Measurements from ENCODE around the gene NMRK1. TPM values are rescaled to one million over a fixed set of nuclear protein-coding genes. Genes with fewer than 3 reads are reported as not detected.

The NMRK1 gene
- total RNA-seq, 2 donors from 2014 or later = 16.2 to 34.1 TPM

DNA sequence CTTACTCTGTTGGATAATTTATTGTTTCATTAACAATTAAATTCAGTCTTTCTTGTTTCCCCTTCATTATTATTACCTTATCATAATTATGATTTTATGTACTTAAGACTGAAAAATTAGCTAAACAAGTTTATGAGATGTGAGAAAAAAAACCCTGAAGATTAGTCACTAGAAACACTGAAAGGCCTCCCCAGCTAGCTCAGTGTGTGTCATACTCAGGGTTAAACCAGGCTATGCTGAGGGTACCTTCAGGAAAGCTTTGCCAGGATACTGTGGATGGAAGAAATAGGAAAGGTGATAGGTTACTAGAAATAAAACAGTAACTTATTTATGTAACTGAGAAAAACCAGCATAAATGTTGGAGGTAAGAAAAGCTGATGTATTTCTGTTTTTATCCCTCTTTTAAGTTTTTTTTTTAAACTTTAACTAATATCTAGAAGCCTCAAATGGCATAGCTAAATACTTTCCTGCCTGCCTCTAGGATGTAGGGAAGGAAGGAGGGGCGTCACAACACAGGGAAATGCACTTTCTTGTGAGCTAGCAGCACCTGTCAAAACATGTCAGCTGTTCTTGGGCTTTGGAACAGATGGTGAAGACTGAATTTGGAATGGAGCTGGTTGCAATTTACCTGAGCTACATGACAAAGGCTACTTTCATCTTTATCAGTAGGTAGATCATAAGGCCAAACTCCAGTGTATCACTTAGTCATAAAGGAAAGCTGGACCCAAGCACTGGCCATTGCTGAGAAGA lies 24.2 kb downstream of the NMRK1 start:
- H3K27me3 ChIP-seq (replicated peaks; ENCODE audit: insufficient read depth) = no peaks in the 10 kb centered on the region
- TF ChIP-seq POLR2AphosphoS5 (IDR thresholded peaks at IDR 0.05) (no peak), POLR2A (IDR thresholded peaks at IDR 0.05) (no peak)
- TF ChIP-seq, protein P1, sequence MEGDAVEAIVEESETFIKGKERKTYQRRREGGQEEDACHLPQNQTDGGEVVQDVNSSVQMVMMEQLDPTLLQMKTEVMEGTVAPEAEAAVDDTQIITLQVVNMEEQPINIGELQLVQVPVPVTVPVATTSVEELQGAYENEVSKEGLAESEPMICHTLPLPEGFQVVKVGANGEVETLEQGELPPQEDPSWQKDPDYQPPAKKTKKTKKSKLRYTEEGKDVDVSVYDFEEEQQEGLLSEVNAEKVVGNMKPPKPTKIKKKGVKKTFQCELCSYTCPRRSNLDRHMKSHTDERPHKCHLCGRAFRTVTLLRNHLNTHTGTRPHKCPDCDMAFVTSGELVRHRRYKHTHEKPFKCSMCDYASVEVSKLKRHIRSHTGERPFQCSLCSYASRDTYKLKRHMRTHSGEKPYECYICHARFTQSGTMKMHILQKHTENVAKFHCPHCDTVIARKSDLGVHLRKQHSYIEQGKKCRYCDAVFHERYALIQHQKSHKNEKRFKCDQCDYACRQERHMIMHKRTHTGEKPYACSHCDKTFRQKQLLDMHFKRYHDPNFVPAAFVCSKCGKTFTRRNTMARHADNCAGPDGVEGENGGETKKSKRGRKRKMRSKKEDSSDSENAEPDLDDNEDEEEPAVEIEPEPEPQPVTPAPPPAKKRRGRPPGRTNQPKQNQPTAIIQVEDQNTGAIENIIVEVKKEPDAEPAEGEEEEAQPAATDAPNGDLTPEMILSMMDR (IDR thresholded peaks at IDR 0.05) = no peak
- H3K4me1 ChIP-seq (replicated peaks) = no peaks in the 10 kb centered on the region
- H3K4me3 ChIP-seq = no peak overlapping the region
- H3K9me3 ChIP-seq = no peaks in the 10 kb centered on the region
- no peaks in the 10 kb centered on the region for H3K36me3 ChIP-seq
- WGBS = 79% methylated on average over 1 of the region's 1 CpG
- no peak for DNase-seq (ENCODE audit: low spot score)
- intact Hi-C loops (cut with DNase I) = no loop called here
- no peak overlapping the region for H3K27ac ChIP-seq

DNA sequence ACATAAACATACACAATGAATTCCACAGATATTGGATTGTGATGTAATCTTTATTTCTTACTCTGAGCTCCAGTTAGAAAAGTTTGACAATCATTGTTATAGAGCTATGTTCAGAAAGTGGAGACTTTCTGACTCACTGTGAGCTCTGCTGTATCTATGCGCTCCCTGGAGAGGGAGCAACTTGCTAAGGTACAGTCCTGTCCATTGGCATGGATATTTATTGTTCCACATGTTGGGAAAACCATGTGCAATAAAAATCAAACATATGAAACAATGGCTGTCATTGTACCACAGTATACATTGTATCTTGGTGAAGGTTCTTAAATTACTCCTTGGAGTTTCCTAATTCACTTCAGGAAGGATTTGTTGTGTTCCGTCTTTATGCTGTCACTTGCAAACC lies 26.8 kb downstream of the NMRK1 start:
- no peaks in the 10 kb centered on the region for H3K27me3 ChIP-seq (replicated peaks; ENCODE audit: insufficient read depth)
- H3K9me3 ChIP-seq = no peaks in the 10 kb centered on the region
- intact Hi-C loops (cut with DNase I) = no loop called here
- no peaks in the 10 kb centered on the region for H3K36me3 ChIP-seq
- no peak overlapping the region for H3K4me3 ChIP-seq
- H3K27ac ChIP-seq = no peak overlapping the region
- H3K4me1 ChIP-seq (replicated peaks) = no peaks in the 10 kb centered on the region
- TF ChIP-seq POLR2A (IDR thresholded peaks at IDR 0.05) (no peak), POLR2AphosphoS5 (IDR thresholded peaks at IDR 0.05) (no peak)
- TF ChIP-seq, protein P1 (IDR thresholded peaks at IDR 0.05) = no peak
- DNase-seq (ENCODE audit: low spot score) = no peak
- WGBS = 78% methylated on average over 2 of the region's 2 CpGs

DNA sequence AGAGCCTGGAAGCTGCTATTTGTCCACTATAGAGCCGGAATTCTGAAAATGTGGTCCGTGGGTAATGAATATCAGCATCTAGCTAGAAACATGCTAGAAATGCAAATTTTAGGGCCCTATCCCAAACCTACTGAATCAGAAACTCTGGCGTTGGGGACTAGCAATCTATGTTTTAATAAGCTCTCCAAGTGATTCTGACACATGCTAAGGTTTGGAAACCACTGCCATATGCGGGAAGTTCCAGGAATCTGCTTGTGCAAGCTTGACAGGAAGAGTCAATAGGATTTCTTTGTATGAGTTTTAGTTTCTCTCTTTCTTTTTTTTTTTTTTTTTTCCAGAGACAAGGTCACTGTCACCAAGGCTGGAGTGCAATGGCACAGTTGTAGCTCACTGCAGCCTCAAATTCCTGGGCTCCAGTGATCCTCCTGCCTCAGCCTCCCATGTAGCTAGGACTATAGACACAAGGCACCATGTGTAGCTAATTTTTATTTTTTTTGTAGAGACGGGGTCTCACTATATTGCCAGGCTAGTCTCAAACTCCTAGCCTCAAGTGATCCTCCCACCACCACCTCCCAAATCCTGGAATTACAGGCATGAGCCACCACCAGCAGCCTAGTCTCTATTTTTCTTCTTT lies 33.5 kb downstream of the NMRK1 start:
- H3K27ac ChIP-seq = no peak overlapping the region
- no peak for DNase-seq (ENCODE audit: low spot score)
- no peaks in the 10 kb centered on the region for H3K4me1 ChIP-seq (replicated peaks)
- no peaks in the 10 kb centered on the region for H3K27me3 ChIP-seq (replicated peaks; ENCODE audit: insufficient read depth)
- 75% methylated on average over 5 of the region's 5 CpGs for WGBS
- intact Hi-C loops (cut with DNase I) = no loop called here
- no peak overlapping the region for H3K4me3 ChIP-seq
- no peaks in the 10 kb centered on the region for H3K36me3 ChIP-seq
- no peaks in the 10 kb centered on the region for H3K9me3 ChIP-seq
- TF ChIP-seq POLR2AphosphoS5 (IDR thresholded peaks at IDR 0.05) (no peak), POLR2A (IDR thresholded peaks at IDR 0.05) (no peak)
- TF ChIP-seq, protein P1 (IDR thresholded peaks at IDR 0.05) = no peak

DNA sequence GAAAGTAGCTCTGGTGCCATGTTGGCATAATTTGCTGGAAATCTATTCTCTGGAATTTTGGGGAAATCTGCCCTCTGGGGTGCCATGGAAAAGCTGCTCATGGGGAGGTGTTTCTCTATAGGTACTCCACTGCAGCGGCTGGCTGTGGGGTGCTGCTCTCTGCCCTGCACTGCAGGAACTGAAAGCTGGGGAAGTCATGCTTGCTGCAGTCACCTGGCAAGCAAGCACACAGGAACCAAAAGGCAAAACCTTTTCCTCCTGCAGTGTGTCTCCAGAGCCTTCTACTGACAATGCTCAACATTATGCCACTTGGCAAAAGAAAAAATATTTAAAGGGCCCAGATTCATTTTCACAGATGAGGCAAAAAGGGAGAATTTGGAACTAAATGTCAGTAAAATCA lies 34.1 kb downstream of the NMRK1 start:
- no peaks in the 10 kb centered on the region for H3K9me3 ChIP-seq
- DNase-seq (ENCODE audit: low spot score) = no peak
- intact Hi-C loops (cut with DNase I) = no loop called here
- no peak overlapping the region for H3K27ac ChIP-seq
- H3K4me3 ChIP-seq = no peak overlapping the region
- no peaks in the 10 kb centered on the region for H3K27me3 ChIP-seq (replicated peaks; ENCODE audit: insufficient read depth)
- no peaks in the 10 kb centered on the region for H3K36me3 ChIP-seq
- 94% methylated on average over 1 of the region's 1 CpG for WGBS
- TF ChIP-seq, protein P1 (IDR thresholded peaks at IDR 0.05) = no peak
- TF ChIP-seq POLR2AphosphoS5 (IDR thresholded peaks at IDR 0.05) (no peak), POLR2A (IDR thresholded peaks at IDR 0.05) (no peak)
- no peaks in the 10 kb centered on the region for H3K4me1 ChIP-seq (replicated peaks)

DNA sequence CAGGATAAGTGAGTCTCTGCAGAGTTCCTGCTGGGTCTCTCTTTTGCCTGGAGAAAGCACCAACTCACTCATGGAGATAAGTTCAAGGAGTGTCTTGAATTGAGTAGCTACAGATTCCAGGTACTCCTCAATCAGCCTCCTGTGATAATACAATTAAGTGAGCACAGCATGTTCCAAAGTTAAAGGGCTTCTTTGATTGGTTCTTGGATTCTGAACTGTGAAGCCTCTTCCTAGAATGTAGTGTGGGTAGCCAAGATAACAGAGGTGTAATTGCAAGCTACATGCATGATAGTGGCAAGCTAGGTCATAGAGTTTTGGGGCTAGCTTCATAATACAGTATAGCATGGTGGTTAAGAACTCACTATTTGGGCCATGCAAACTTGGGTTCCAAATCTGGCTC lies 36.7 kb downstream of the NMRK1 start:
- Histone ChIP-seq H3K4me1 (replicated peaks) (no peaks in the 10 kb centered on the region), H3K27ac (no peak overlapping the region), H3K27me3 (replicated peaks; ENCODE audit: insufficient read depth) (no peaks in the 10 kb centered on the region), H3K36me3 (no peaks in the 10 kb centered on the region), H3K9me3 (no peaks in the 10 kb centered on the region), H3K4me3 (no peak overlapping the region)
- intact Hi-C loops (cut with DNase I) = no loop called here
- TF ChIP-seq, protein P1 (IDR thresholded peaks at IDR 0.05) = no peak
- no peak for TF ChIP-seq POLR2AphosphoS5 (IDR thresholded peaks at IDR 0.05)
- TF ChIP-seq POLR2A (IDR thresholded peaks at IDR 0.05) = no peak
- no peak for DNase-seq (ENCODE audit: low spot score)

Data from prostate gland (tissue), 2 donors.